SU-DHL-6 (cell line): ENCODE data around the gene MUC5AC.

ENCODE experiments used
- EZH2phosphoT487 ChIP-seq: fragments of 200-600 bp; sonication (generic), shearing (Covaris generic); conservative IDR thresholded peaks from 2 replicates; pipeline ENCODE4 v1.6.1; 2018; ENCODE audit warnings: mild to moderate bottlenecking, antibody characterized with exemption, low read length, moderate library complexity, mixed read lengths
- TF ChIP-seq, protein P1 (sequence below): fragments of 200-600 bp; sonication (generic); IDR thresholded peaks from one replicate; pipeline ENCODE4 v1.5.1; 2017; ENCODE audit warnings: antibody characterized with exemption, mild to moderate bottlenecking, low read length, moderate library complexity; ENCODE audit not compliant: insufficient read depth, poor library complexity, severe bottlenecking

- TF ChIP-seq, protein P1, sequence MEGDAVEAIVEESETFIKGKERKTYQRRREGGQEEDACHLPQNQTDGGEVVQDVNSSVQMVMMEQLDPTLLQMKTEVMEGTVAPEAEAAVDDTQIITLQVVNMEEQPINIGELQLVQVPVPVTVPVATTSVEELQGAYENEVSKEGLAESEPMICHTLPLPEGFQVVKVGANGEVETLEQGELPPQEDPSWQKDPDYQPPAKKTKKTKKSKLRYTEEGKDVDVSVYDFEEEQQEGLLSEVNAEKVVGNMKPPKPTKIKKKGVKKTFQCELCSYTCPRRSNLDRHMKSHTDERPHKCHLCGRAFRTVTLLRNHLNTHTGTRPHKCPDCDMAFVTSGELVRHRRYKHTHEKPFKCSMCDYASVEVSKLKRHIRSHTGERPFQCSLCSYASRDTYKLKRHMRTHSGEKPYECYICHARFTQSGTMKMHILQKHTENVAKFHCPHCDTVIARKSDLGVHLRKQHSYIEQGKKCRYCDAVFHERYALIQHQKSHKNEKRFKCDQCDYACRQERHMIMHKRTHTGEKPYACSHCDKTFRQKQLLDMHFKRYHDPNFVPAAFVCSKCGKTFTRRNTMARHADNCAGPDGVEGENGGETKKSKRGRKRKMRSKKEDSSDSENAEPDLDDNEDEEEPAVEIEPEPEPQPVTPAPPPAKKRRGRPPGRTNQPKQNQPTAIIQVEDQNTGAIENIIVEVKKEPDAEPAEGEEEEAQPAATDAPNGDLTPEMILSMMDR = no peak
- no peak for TF ChIP-seq EZH2phosphoT487
Observed at GRCh38 chr11:1232883-1233321, 75.1 kb downstream of the MUC5AC start.
